HG03159 (cell line): ENCODE measurements around the gene ZNF597.
"Not testable (repeated sequence)": the region's sequence is repeated elsewhere in the genome, so short reads cannot be mapped to it uniquely, and the experiment has no call there.

Source experiments
- ATAC-seq: cut with Tn5 transposase; IDR thresholded peaks from one replicate; pipeline ENCODE4 v1.9.1; 2021; ENCODE audit warnings: mild to moderate bottlenecking, moderate library complexity; ENCODE audit not compliant: unreplicated experiment

ZNF597 gene

GRCh38 chr16:3475604-3476375 is 32.5 kb upstream of the ZNF597 start:
- ATAC-seq, result no peak

GRCh38 chr16:3474870-3475269 is 31.6 kb upstream of the ZNF597 start:
- ATAC-seq, result not testable (repeated sequence)

- ATAC-seq, result no peak
Observed at GRCh38 chr16:3474136-3474779, 31.0 kb upstream of the ZNF597 start.

DNA sequence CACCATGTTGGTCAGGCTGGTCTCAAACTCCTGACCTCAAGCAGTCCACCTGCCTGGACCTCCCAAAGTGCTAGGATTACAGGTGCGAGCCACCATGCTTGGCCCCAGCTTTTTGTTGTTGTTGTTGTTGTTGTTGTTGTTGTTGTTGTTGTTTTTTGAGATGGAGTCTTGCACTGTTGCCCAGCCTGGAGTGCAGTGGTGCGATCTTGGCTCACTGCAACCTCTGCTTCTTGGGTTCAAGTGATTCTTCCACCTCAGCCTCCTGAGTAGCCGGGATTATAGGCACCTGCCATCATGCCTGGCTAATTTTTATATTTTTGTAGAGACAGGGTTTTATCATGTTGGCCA is 30.3 kb upstream of the ZNF597 start:
- not testable (repeated sequence) for ATAC-seq

DNA sequence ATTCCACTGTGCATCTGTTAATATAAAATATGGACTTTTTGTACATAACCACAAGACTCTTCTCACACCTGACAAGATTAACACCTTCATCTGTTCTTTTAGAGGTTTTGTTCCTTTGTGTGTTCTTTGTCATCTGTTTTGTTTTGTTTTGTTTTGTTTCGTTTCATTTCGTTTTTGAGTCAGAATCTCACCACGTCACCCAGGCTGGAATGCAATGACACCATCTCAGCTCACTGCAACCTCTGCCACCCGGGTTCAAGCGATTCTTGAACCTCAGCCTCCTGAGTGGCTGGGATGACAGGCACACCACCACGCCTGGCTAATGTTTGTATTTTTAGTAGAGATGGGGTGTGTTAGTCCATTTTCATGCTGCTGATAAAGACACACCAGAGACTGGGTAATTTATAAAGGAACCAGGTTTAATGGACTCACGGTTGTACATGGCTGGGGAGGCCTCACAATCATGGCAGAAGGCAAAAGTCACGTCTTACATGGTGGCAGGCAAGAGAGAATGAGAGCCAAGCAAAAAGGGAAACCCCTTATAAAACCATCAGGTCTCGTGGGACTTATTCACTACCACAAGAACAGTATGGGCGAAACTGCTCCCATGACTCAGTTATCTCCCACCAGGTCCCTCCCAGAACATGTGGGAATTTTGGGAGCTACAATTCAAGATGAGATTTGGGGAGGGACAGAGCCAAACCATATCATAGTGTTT is 29.7 kb upstream of the ZNF597 start:
- no peak for ATAC-seq

- ATAC-seq, result no peak
Observed at GRCh38 chr16:3471518-3472176, 28.3 kb upstream of the ZNF597 start.

- ATAC-seq, result no peak
Observed at GRCh38 chr16:3470723-3471122, 27.4 kb upstream of the ZNF597 start.

- no peak for ATAC-seq
Observed at GRCh38 chr16:3469736-3470135, 26.4 kb upstream of the ZNF597 start.

DNA sequence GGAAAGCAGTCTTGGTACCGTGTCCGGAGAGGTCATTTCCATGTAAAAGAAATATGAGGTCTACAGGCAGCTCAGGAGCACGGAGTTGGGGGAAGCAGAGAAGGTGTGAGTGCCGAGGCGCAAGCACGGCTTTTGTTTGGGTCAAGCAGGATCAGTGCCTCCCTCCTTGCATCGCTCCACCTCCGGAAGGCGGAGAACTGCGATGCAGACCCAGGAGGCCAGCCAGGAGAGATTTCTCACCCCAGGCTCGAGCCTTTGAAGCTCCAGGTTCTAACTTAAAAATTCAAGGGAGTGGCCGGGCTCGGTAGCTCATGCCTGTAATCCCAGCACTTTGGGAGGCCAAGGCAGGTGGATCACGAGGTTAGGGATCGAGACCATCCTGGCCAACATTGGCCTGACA is 25.2 kb upstream of the ZNF597 start:
- ATAC-seq, result no peak

DNA sequence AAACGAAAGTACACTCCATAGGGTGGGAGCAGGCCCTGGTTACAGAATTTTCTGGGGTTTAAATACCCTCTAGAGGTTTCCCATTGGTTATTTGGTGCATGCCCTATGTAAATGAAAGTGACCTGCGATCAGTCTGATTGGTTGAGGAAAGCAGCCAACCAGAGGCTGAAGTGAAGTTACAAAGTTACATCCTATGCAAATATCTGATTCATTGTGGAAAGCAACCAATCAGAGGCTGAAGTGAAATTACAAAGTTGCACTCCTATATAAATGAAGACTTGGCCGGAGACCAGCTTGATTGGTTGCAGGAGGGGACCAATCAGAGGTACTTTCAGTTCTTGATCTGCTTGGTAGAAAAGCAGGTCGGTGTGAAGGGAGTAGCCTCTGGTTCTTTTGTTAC is 24.6 kb upstream of the ZNF597 start:
- no peak for ATAC-seq

DNA sequence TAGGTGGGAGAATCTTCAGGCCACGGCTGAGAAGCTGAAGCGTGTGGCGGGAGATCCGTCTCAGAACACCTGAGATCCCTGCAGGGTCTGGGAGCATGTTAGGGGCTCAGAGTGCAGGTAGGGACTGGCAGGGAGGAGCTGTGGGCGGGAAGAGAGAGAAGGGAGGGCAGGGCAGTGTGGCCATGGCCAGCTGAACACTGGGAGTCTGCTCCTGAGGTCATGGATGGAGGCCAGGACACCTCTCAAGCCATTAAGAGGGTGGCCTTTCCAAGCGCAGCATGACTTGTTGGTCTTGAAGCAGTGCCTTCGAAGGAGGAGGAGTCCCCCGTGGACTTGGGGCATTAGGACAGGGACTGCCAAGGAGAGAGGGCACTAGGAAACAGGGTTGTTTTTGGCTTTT is 23.9 kb upstream of the ZNF597 start:
- no peak for ATAC-seq

DNA sequence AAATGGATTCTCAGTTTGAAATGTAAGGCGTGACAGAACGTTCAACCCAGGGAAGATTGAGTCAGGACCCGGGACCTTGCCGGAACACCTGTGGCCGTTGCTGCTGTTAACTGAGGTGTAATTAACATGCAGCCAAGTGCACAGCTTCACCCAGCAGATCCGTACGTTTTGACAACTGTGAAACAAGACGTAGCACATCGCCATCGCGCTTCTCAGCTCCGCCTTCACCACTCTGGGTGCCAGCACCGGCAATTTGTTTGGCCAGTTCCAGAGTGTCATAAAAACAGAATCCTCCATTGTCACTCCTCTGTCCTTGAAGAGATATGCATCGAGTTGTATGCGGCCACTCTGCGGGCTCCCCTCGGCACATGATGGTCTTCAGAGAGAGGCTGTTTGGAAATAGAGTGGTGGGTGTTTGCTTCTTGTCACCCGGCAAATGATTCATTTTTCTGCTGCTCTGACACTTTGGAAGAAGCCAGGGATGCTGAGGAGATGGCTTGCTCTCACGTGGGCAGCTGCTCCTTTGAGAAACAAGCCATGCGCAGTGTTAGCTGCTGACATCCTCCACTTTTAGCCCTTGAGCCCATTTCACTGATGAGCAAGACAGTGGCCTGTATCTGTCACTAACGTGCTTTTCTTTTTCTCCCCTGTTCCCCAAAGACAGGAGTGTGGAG is 22.7 kb upstream of the ZNF597 start:
- ATAC-seq, result no peak

DNA sequence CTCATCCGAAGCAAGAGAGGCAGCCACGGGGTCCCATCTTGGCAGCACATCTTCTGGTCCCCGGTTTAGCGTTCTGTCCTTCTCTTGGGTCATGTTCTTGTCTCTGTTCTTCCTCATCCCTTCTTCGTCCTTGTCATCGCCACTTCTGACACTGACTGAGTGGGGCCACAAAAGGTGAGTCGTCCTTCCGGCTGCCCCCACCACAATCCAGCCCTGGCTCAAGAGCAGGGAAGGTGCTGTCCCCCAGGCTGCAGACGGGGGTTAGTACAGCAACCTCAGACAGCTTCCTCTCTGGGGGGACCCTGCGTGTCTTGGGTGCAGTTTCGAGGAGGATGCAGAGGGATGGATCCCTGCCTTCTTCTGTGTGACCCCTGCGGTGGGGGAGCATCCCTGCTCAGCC is 22.0 kb upstream of the ZNF597 start:
- no peak for ATAC-seq

DNA sequence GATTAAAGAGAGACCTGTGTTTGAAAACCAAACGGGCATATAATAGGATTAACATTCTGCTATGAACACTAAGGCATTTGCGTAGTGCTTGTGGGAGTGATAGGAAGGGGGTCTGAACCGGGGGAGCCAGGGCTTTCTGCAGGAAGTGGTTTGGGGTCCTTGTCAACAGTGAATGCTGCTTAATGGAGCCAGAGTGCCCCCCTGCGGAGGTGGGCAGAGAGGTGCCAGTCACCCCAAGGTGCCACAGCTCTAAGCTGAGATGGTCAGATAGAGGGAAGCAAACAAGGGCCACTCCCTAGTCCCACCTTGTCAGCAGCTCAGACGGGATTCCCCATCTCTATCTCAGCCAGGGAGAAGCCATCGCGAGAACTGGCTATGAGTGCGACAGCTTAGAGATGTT is 17.8 kb upstream of the ZNF597 start:
- ATAC-seq, result no peak

DNA sequence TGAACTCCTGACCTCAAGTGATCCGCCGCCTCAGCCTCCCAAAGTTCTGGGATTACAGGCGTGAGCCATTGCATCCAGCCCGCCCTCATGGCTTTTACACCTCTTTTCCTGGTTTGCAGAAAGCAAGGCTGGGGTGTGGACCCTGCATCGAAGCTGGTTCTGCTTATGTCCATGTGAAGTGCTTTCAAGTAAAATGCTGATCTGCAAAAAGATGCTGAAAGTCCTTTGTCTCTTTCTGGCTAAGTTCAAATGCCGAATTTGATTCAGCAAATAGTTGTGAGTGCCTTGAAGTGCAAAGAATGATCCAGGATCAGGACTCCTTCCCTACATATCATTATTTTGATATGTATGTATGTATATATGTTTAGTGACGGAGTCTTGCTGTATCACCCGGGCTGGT is 17.3 kb upstream of the ZNF597 start:
- no peak for ATAC-seq

DNA sequence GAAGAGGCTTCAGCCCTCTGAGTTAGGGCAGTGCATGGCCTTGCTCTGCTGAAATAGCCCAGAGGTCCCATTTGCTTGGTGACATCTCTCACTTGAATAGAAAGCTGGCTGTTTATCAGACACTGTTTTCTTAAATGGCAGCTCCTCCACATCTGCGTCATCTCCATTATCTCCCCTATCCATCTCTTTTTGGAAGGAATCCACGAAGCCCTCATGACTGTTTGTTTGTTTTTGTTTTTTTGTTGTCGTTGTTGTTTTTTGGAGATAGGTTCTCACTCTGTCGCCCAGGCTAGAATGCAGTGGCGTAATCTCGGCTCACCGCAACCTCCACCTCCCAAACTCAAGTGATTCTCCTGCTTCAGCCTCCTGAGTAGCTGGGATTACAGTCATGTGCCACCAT is 16.8 kb upstream of the ZNF597 start:
- no peak for ATAC-seq

DNA sequence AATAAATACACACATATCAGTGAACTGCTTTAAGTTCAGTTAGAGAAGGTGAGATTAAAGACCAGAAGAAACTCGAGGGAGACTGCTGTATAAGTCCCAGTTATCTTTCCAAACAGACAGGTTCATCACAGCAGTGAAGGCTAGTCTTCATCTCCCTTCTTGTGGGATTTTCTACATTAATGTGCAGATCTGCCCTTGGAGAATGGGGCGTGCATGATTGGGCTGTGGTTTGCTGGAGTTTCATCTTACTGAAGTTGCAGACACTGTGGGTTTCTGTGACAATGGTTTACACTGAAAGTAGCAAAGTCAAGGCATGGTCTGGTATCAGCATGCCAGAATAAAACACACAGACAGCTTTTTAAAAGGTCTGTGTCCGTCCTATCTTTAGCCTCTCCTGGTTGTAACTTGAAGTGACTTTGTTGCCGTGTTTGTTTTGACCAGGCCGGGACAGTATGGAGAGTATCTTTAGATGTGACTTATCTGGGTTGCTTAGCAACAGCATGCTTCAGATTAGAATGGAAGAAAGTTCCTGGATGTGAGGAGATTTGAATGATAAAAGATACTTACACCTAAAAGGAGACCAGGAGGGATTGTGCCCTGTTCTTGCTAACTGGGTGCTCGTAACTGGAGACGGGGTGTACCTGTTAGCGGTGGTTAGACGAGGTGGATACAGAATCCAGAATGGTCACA is 16.2 kb upstream of the ZNF597 start:
- ATAC-seq, result no peak

- peak; percentile 36 for ATAC-seq
Observed at GRCh38 chr16:3458852-3459361, 15.6 kb upstream of the ZNF597 start.

DNA sequence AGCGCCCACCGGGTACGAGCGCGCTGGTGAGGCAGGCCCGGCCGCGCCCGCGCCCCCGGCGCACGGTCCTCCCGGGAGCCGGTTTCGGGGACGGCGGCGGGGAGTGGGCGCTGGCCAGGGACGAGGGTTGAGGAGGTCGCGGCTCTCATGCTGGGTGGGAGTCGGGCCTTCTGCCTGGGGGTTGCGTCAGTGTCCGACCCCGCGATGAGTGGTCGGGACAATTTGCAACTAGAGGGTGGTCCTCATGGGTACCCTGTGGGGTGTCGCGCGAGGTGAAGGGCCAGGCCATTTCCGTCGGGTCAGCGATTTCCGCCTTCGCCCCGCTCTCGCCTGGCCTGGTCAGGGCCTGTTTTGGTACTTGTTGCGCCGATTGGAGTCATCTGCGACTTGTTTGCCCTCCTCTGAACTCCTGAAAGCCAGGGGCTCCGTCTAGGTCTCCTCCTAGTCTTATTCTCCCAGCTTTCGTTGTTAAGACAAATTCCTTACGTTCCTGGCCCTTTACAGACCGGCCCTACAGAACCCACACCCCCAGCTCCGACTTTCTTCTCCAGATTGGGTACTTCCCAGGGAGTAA is 15.1 kb upstream of the ZNF597 start:
- ATAC-seq, result peak; percentile 4
